Transverse colon (tissue), 4 donors: Measurements from ENCODE around the gene CADM4.

Experiments used
- CTCF ChIP-seq, 5 experiments: fragments of 200-600 bp in 3 of 5; fragments of 450-650 bp in 2 of 5; sonication (generic) in 3 of 5; IDR thresholded peaks; 1 replicate in 2 of 5; 2 replicates in 3 of 5; pipeline ENCODE4 v1.5.1; 2016 to 2017; ENCODE audit warnings: antibody characterized with exemption in 5 of 5, inconsistent platforms in 3 of 5, mild to moderate bottlenecking in 2 of 5, moderate library complexity in 1 of 5
- POLR2A ChIP-seq: fragments of 450-650 bp; IDR thresholded peaks from one replicate; pipeline ENCODE4 v1.6.1; 2016; ENCODE audit warnings: antibody characterized with exemption, mild to moderate bottlenecking, moderate library complexity
- POLR2AphosphoS5 ChIP-seq, 3 donors: sonication (generic); formaldehyde crosslinking; IDR thresholded peaks; one replicate each; pipeline ENCODE4 v1.6.1; 2016; ENCODE audit warnings: antibody characterized with exemption in 3 of 3

GRCh38 chr19:43633520-43633919 is 6.1 kb downstream of the CADM4 start:
- no peak for TF ChIP-seq POLR2A
- no peak for TF ChIP-seq CTCF (IDR thresholded peaks at IDR 0.05)
- no peak for TF ChIP-seq POLR2AphosphoS5 (IDR thresholded peaks at IDR 0.05)
